Choroid plexus epithelial cell (primary cell): ENCODE measurements around the gene GTPBP4.
"Not testable (repeated sequence)": the region's sequence is repeated elsewhere in the genome, so short reads cannot be mapped to it uniquely, and the experiment has no call there.

ENCODE experiments used
- DNase-seq: peaks from one replicate; pipeline ENCODE4 v3.0.0-alpha.2; 2010; ENCODE audit warnings: low read depth
- H3K4me3 ChIP-seq: 2 replicates; pipeline ENCODE4 v1.5.1; 2011; ENCODE audit warnings: low read depth, mild to moderate bottlenecking, control low read depth, low read length, moderate library complexity
- TF ChIP-seq, protein P1 (sequence below): conservative IDR thresholded peaks from 2 replicates; pipeline ENCODE4 v1.5.1; 2011; ENCODE audit warnings: low read depth, mild to moderate bottlenecking, control low read depth, inconsistent platforms, low read length, moderate library complexity

The GTPBP4 gene

DNA sequence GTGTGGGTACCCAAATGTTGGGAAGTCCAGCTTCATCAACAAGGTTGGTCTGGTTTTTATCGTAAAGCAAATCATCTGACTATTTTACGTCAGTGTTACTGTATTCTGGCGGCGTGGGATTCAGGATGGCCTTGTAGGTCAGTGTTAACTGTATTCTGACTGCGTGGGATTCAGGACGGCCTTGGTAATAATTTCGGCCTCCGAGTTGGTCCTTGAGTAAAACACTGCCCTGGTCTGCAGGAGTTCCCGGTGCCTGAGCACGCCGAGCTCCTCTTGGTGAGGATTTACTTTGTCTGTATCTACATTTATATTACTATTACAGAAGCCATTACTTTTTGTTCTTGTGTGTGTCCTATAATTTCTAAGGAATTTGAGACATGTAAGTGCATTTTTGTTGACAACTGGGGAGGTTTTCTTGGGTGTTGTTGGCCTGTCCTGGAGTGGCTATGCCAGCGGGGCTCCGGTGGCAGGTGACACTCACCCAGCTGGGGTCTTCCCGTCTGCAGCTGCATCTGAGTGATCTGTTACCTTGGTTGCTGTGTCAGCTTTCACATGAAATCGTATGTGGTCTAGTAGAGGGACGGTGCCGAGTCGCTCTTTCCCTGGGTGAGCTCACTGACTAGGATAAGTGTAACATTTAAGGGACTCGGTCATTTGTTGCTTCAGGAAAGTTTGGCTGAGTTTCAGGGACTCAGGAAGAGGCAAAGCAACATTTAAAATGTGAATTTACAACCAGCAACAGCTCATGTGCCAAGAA lies 9.2 kb downstream of the GTPBP4 start:
- H3K4me3 ChIP-seq, result no peak overlapping the region
- no peak for DNase-seq
- TF ChIP-seq, protein P1, sequence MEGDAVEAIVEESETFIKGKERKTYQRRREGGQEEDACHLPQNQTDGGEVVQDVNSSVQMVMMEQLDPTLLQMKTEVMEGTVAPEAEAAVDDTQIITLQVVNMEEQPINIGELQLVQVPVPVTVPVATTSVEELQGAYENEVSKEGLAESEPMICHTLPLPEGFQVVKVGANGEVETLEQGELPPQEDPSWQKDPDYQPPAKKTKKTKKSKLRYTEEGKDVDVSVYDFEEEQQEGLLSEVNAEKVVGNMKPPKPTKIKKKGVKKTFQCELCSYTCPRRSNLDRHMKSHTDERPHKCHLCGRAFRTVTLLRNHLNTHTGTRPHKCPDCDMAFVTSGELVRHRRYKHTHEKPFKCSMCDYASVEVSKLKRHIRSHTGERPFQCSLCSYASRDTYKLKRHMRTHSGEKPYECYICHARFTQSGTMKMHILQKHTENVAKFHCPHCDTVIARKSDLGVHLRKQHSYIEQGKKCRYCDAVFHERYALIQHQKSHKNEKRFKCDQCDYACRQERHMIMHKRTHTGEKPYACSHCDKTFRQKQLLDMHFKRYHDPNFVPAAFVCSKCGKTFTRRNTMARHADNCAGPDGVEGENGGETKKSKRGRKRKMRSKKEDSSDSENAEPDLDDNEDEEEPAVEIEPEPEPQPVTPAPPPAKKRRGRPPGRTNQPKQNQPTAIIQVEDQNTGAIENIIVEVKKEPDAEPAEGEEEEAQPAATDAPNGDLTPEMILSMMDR, result no peak

DNA sequence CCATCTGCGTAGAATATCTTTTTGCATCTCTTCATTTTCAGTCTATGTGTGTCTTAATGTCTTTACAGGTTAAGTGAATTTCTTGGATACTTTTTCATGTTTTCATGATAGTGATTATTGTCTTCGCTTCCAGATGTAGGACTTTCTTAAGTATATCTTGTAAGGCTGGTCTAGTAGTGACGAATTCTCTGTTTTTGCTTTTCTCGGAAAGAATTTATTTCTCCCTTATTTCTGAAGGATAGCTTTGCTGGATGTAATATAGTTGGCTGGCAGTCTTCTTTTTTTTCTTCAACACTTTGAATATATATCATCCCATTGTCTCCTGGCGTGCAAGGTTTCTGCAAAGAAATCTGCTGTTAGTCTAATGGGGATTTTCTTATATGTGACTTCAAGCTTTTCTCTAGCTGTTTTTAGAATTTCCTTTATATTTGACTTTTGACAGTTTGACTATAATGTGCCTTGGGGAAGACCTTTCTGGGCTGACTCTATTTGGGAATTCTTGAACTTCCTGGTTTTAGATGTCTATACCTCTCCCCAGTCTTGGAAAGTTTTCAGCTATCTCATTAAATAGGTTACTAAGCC lies 14.3 kb downstream of the GTPBP4 start:
- no peak overlapping the region for H3K4me3 ChIP-seq
- DNase-seq, result no peak
- TF ChIP-seq, protein P1, result no peak

DNA sequence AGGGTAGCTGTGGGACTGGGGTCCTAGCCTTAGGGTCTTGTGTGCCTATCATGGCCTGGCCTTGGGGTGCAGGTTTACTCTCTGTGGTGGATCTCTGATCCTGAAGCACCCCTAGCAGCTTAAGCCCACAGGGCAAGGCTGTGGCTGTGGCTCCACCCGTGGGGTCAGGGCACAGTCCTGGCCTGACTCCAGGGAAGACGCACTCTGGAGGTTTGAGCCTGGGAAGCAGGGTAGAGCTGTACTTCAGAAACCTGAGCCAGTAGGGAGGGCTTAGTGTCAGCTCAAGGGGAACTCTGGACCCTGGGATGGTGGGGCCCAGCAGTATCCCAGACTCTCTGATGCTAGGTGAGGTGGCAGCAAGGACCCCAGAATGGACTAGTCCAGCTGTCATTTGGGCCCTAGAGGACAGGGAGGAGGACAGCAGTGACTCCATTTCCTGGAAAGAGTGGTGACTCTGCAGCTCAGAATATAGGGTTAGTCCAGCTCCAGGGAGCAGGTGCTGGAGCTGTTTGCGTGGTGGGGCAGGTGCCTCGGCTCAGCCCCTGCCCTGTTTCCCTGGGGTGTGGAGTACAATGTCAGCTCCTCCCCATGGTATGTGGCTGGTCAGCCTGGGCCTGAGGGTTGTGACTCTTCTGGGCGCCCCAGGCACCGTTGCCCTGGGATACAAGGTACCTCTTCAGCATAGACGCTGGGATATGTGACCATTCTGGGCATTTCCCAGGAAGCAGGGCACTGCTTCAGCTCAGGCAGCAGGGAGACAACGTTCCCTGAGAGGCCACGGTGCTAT lies 15.8 kb downstream of the GTPBP4 start:
- TF ChIP-seq, protein P1, result no peak
- peak; percentile 22 for DNase-seq
- no peak overlapping the region for H3K4me3 ChIP-seq

DNA sequence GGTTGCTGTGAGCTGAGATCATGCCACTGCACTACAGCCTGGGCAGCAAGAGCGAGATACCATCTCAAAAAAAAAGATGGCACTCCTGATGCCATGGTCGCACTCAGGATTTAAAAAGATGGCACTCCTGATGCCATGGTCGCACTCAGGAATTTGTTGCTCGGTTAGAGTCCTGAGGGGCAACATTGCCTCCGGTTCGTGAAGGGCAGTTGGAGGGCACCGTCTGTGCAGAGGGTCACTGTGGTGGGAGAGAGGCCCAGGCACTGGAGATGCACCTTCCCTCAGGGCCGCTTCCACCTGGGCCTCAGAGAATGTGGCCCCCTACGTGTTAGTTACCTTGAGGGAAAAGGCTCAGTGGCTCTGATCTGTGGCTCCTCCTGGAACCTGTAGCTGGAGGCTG lies 18.3 kb downstream of the GTPBP4 start:
- no peak for DNase-seq
- H3K4me3 ChIP-seq, result no peak overlapping the region
- TF ChIP-seq, protein P1, result no peak

DNA sequence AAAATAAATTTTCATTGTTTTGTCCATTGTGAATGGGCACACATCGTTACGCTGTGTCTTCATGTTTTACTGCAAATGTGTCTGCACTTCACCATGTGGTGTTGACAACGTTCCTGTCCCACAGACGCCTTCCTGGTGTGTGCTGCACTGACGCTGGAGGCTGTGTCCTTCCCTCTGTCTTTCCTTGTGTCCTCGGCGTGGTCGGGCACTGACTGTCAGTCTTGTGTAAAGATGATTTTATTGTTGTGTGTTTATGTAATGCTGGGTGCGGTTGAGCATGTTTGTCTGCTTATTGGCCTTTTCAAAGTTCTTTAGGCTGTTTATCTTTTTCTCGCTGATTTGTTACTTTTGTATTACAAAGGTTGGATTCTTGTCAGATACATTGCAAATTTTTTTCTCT lies 19.3 kb downstream of the GTPBP4 start:
- H3K4me3 ChIP-seq, result no peak overlapping the region
- DNase-seq, result no peak
- TF ChIP-seq, protein P1, result no peak

DNA sequence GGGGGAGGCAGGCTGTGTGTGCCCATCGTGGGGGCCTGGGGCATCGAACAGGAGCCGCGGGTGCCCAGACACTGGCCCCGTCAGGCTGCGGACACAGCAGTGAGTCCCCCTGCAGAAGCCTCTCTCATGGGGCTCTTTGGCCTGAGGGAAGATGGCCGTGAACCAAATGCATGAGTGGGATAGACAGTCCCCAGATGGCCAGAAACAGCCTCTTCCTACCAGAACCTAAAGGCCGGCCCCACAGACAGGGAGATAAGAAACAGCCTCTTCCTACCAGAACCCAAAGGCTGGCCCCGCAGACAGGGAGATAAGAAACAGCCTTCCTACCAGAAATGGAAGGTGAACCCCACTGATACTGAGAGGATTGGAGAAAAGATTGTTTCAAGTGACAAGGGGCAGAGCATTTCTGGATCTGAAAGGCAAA lies 20.8 kb downstream of the GTPBP4 start:
- TF ChIP-seq, protein P1, result no peak
- DNase-seq, result no peak
- no peak overlapping the region for H3K4me3 ChIP-seq

DNA sequence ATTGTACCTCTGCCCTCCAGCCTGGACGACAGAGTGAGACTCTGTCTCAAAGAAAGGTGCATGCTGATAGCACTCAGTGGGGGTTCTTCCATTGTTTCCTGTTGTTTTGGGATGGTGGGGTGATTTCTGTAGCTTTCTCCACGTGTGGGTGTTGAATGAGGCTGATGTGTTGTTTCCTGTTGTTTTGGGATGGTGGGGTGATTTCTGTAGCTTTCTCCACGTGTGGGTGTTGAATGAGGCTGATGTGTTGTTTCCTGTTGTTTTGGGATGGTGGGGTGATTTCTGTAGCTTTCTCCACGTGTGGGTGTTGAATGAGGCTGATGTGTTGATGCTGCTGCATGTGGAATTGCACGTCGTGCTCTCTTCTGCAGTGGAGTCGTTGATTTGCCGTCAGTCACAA lies 21.7 kb downstream of the GTPBP4 start:
- DNase-seq, result not testable (repeated sequence)

More for the DNA sequence above, 21.7 kb downstream of the GTPBP4 start:
- not testable (repeated sequence) for H3K4me3 ChIP-seq
